ENCODE results near the gene HSP90AB1.

HSP90AB1 gene

GRCh38 chr6:44246663-44247337 is at the start of gene HSP90AB1:
Gene HSP90AB1, plus strand, starts transcription at chr6:44247101. Its CDS starts 1,529 bp downstream, at chr6:44248630.
- no peaks in the 10 kb centered on the region for H3K9me3 ChIP-seq (ENCODE audit: low read length)
- peaks cover 36% of the 10 kb centered on the region for H3K36me3 ChIP-seq (ENCODE audit: insufficient read depth, low read length)
- H2AFZ ChIP-seq (ENCODE audit: low read depth, low read length) = peak within 1 kb of the TSS; percentile 90
- H3K27me3 ChIP-seq (ENCODE audit: insufficient read depth, low read length) = no peaks in the 10 kb centered on the region
- peaks cover 25% of the 10 kb centered on the region for H3K4me1 ChIP-seq (ENCODE audit: insufficient read depth, low read length)
- H3K4me3 ChIP-seq (ENCODE audit: low read length) = peak within 1 kb of the TSS; percentile 90

- peaks cover 5% of the 10 kb centered on the region for H3K27me3 ChIP-seq (ENCODE audit: insufficient read depth, low read length)
- no peaks in the 10 kb centered on the region for H3K9me3 ChIP-seq (ENCODE audit: low read length)
- H3K4me1 ChIP-seq (ENCODE audit: insufficient read depth, low read length) = no peaks in the 10 kb centered on the region
- no peak overlapping the region for H3K4me3 ChIP-seq (ENCODE audit: low read length)
- H3K36me3 ChIP-seq (ENCODE audit: insufficient read depth, low read length) = no peaks in the 10 kb centered on the region
- no peak overlapping the region for H2AFZ ChIP-seq (ENCODE audit: low read depth, low read length)
Observed at GRCh38 chr6:44198684-44199083, 48.2 kb upstream of the HSP90AB1 start.

- Histone ChIP-seq H3K9me3 (ENCODE audit: low read length) (no peaks in the 10 kb centered on the region), H3K36me3 (ENCODE audit: insufficient read depth, low read length) (no peaks in the 10 kb centered on the region)
Observed at GRCh38 chr6:44199883-44200282, 47.0 kb upstream of the HSP90AB1 start.

GRCh38 chr6:44201200-44201599 is 45.7 kb upstream of the HSP90AB1 start:
- Histone ChIP-seq H3K27me3 (ENCODE audit: insufficient read depth, low read length) (no peaks in the 10 kb centered on the region), H3K4me1 (ENCODE audit: insufficient read depth, low read length) (no peaks in the 10 kb centered on the region), H3K4me3 (ENCODE audit: low read length) (no peak overlapping the region), H3K36me3 (ENCODE audit: insufficient read depth, low read length) (no peaks in the 10 kb centered on the region), H2AFZ (ENCODE audit: low read depth, low read length) (no peak overlapping the region), H3K9me3 (ENCODE audit: low read length) (no peaks in the 10 kb centered on the region)

More at GRCh38 chr6:44199883-44200282, 47.0 kb upstream of the HSP90AB1 start:
- H3K27me3 ChIP-seq (ENCODE audit: insufficient read depth, low read length) = no peaks in the 10 kb centered on the region
- H3K4me3 ChIP-seq (ENCODE audit: low read length) = no peak overlapping the region
- no peaks in the 10 kb centered on the region for H3K4me1 ChIP-seq (ENCODE audit: insufficient read depth, low read length)
- no peak overlapping the region for H2AFZ ChIP-seq (ENCODE audit: low read depth, low read length)

DNA sequence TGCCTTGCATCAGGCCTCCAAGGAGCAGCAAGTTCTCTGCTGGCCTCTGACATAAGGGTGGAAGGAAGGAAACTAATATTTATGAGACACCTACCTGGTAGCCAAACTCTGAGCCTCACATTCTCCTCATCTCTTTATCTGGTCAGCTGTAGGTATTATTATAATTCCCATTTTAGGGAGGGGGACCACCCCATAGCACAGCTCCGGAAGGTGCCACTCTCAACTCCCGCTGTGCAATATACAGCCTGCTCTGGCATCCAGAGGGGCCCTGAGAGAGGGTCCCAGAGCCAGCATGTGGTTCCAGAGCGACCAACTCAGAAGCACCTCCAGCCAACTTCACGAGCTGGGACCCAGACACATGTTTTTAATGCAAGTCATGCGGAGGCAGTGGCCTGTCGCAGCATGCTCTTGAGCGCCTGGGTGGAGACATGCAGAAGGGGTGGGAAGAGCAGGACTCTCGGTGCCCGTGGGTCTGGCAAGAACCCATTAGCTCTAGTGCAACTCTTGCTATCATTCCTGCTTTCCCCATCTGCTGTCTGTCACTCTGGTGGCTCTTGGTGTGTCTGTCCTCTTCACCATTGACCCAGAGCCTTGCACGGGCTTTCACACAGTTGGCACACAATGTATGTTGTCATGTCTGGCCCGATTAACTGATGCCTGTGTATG is 45.1 kb upstream of the HSP90AB1 start:
- H3K9me3 ChIP-seq (ENCODE audit: low read length) = no peaks in the 10 kb centered on the region
- H3K36me3 ChIP-seq (ENCODE audit: insufficient read depth, low read length) = no peaks in the 10 kb centered on the region
- H3K4me3 ChIP-seq (ENCODE audit: low read length) = no peak overlapping the region
- H2AFZ ChIP-seq (ENCODE audit: low read depth, low read length) = no peak overlapping the region
- no peaks in the 10 kb centered on the region for H3K27me3 ChIP-seq (ENCODE audit: insufficient read depth, low read length)
- H3K4me1 ChIP-seq (ENCODE audit: insufficient read depth, low read length) = no peaks in the 10 kb centered on the region

GRCh38 chr6:44202332-44202971 is 44.4 kb upstream of the HSP90AB1 start:
- no peaks in the 10 kb centered on the region for H3K36me3 ChIP-seq (ENCODE audit: insufficient read depth, low read length)
- no peaks in the 10 kb centered on the region for H3K9me3 ChIP-seq (ENCODE audit: low read length)
- H3K4me3 ChIP-seq (ENCODE audit: low read length) = no peak overlapping the region
- H2AFZ ChIP-seq (ENCODE audit: low read depth, low read length) = no peak overlapping the region
- H3K4me1 ChIP-seq (ENCODE audit: insufficient read depth, low read length) = no peaks in the 10 kb centered on the region
- no peaks in the 10 kb centered on the region for H3K27me3 ChIP-seq (ENCODE audit: insufficient read depth, low read length)

DNA sequence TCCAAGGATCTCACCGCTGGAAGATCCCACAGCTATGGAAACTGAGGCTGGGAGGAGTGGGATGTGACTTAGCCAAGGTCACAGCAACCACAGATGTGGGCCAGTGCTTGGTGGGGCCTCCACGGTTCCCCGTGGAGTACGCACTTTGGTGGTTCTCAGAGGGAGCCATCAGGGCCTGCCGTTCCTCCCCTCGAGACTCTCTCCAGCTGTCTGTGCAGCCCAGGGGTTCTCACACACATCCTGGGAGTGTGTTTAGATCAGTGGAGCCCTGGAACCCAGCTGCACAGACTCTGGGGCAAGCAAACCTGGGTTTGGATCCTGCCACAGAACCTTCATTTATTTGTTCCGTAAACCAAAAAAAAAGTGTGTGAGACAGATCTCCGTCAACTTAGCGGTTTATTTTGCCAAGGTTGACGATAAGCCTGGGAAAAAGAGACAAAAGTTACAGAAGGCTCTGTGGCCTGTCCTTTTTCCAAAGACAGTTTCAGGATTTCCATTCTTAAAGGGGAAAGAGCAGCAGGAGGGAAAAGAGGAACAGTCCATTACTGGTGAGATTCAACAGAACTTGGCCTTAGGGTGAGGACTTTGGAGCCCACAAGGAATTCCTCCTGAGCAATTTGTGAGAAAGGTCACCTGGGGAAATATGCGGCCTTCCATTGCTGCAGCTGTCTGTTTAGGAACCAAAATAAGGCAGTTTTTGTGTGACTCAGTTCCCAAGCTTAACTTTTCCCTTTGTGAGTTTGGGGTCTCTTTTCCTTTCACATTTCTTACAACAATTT is 43.7 kb upstream of the HSP90AB1 start:
- Histone ChIP-seq H3K27me3 (ENCODE audit: insufficient read depth, low read length) (no peaks in the 10 kb centered on the region), H3K4me1 (ENCODE audit: insufficient read depth, low read length) (no peaks in the 10 kb centered on the region), H3K4me3 (ENCODE audit: low read length) (no peak overlapping the region), H3K9me3 (ENCODE audit: low read length) (no peaks in the 10 kb centered on the region), H3K36me3 (ENCODE audit: insufficient read depth, low read length) (no peaks in the 10 kb centered on the region), H2AFZ (ENCODE audit: low read depth, low read length) (no peak overlapping the region)

GRCh38 chr6:44203955-44204354 is 42.9 kb upstream of the HSP90AB1 start:
- Histone ChIP-seq H3K4me3 (ENCODE audit: low read length) (no peak overlapping the region), H3K9me3 (ENCODE audit: low read length) (no peaks in the 10 kb centered on the region), H3K27me3 (ENCODE audit: insufficient read depth, low read length) (no peaks in the 10 kb centered on the region), H3K4me1 (ENCODE audit: insufficient read depth, low read length) (no peaks in the 10 kb centered on the region), H2AFZ (ENCODE audit: low read depth, low read length) (no peak overlapping the region), H3K36me3 (ENCODE audit: insufficient read depth, low read length) (no peaks in the 10 kb centered on the region)

GRCh38 chr6:44207966-44208365 is 38.9 kb upstream of the HSP90AB1 start:
- no peaks in the 10 kb centered on the region for H3K9me3 ChIP-seq (ENCODE audit: low read length)
- H3K27me3 ChIP-seq (ENCODE audit: insufficient read depth, low read length) = no peaks in the 10 kb centered on the region
- no peak overlapping the region for H3K4me3 ChIP-seq (ENCODE audit: low read length)
- no peaks in the 10 kb centered on the region for H3K36me3 ChIP-seq (ENCODE audit: insufficient read depth, low read length)
- H2AFZ ChIP-seq (ENCODE audit: low read depth, low read length) = no peak overlapping the region
- no peaks in the 10 kb centered on the region for H3K4me1 ChIP-seq (ENCODE audit: insufficient read depth, low read length)

- H3K4me1 ChIP-seq (ENCODE audit: insufficient read depth, low read length) = no peaks in the 10 kb centered on the region
- no peaks in the 10 kb centered on the region for H3K9me3 ChIP-seq (ENCODE audit: low read length)
- H3K27me3 ChIP-seq (ENCODE audit: insufficient read depth, low read length) = no peaks in the 10 kb centered on the region
- H2AFZ ChIP-seq (ENCODE audit: low read depth, low read length) = no peak overlapping the region
- H3K36me3 ChIP-seq (ENCODE audit: insufficient read depth, low read length) = no peaks in the 10 kb centered on the region
- no peak overlapping the region for H3K4me3 ChIP-seq (ENCODE audit: low read length)
Observed at GRCh38 chr6:44211284-44211683, 35.6 kb upstream of the HSP90AB1 start.

GRCh38 chr6:44214307-44214706 is 32.6 kb upstream of the HSP90AB1 start:
- no peak overlapping the region for H3K4me3 ChIP-seq (ENCODE audit: low read length)
- no peaks in the 10 kb centered on the region for H3K36me3 ChIP-seq (ENCODE audit: insufficient read depth, low read length)
- H3K9me3 ChIP-seq (ENCODE audit: low read length) = no peaks in the 10 kb centered on the region
- H3K27me3 ChIP-seq (ENCODE audit: insufficient read depth, low read length) = no peaks in the 10 kb centered on the region
- H3K4me1 ChIP-seq (ENCODE audit: insufficient read depth, low read length) = peaks cover 17% of the 10 kb centered on the region
- H2AFZ ChIP-seq (ENCODE audit: low read depth, low read length) = no peak overlapping the region

GRCh38 chr6:44216677-44217331 is 30.1 kb upstream of the HSP90AB1 start, which contains the start of gene MYMX:
Gene MYMX, plus strand, starts transcription at chr6:44216926. Its CDS starts 546 bp downstream, at chr6:44217472.
- Histone ChIP-seq H3K4me3 (ENCODE audit: low read length) (no peak within 1 kb of the TSS), H3K9me3 (ENCODE audit: low read length) (no peaks in the 10 kb centered on the region)

More at GRCh38 chr6:44216677-44217331, 30.1 kb upstream of the HSP90AB1 start, which contains the start of gene MYMX:
- H2AFZ ChIP-seq (ENCODE audit: low read depth, low read length) = no peak within 1 kb of the TSS
- H3K36me3 ChIP-seq (ENCODE audit: insufficient read depth, low read length) = no peaks in the 10 kb centered on the region
- H3K27me3 ChIP-seq (ENCODE audit: insufficient read depth, low read length) = no peaks in the 10 kb centered on the region
- peaks cover 25% of the 10 kb centered on the region for H3K4me1 ChIP-seq (ENCODE audit: insufficient read depth, low read length)

Data from neuron (in vitro differentiated cells).